ENCODE data around the gene RAE1.
A peak's percentile ranks its signal among the peaks of the same experiment; 100 is the strongest.

RAE1 gene

DNA sequence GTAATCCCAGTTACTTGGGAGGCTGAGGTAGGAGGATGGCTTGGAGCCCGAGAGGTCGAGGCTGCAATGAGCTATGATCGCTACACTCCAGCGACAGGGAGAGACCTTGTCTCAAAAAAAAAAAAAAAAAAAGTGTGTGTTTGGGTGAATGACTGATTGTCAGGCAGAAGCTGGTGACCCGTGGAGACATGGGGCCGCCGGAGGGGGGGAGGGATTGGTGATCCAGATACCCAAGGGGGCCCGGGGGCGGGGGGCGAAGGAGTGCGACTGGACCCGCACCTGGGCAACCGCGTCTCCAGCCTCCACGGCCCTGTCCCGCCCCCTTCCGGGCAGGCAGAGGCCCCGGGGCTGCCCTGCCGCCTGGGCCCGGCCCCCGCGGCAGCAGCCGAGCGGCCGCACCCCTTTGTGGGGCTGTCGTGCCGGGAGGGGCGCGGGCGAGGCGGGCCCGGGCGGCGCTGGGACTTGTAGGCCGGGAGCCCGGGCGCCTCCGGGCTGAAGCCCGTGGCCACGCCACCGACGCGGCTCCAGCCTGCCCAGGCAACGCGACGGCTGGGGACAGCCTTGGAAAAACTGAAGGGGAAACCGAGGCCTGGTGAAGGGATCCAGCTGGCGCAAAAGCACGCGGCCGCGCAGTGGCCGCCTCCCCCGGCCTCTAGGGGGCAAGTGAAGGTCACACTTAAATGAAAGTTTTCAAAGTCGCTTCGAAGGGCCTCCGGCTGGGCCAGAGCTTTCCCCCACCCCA, 38.1 kb downstream of the RAE1 start:
- DNase-seq (ENCODE audit: low read depth): peak; percentile 18

DNA sequence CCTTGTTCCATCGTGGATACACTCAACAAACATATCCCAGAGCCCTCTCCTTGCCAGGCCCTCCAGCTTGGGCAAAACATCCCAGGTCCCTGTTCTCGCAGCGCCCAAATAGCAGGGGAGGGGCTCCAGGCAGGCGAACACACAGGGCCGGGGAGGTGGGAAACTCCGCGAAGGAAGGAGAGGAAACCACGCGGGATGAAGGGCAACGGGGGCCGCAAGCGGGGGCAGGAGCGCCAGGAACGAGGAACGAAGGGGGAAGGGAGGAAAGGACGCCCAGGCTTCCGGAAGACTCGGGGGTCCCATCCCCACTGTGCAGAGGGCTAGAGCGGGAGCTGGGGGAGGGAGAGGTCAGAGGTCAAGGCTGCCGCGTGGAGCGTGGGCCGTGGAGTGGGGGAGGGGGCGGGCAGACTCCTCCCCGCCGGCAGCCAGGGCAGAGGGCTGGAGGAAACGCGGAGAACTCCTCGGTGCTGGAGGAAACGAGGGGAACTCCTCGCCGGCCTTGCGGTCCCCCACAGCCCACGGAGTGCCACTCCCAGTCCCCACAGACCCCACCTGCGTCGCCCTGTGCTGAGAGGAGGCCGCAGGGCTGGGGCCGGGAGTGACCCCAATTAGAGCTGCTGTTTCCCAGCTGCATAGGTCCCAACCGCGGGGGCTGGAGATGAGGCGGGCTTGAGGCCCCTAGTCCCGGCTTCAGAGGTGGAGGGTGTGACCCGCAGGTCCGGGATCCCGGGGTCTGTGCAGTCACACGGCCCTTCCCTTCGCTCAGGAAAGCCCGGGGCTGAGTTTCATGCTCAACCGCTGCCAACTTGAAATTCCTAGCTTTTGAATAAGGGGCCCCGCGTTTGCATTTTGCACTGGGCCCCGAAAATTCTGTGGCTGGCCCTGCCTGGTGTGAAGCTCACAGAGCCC, 38.9 kb downstream of the RAE1 start:
- no peak for DNase-seq (ENCODE audit: low read depth)

DNA sequence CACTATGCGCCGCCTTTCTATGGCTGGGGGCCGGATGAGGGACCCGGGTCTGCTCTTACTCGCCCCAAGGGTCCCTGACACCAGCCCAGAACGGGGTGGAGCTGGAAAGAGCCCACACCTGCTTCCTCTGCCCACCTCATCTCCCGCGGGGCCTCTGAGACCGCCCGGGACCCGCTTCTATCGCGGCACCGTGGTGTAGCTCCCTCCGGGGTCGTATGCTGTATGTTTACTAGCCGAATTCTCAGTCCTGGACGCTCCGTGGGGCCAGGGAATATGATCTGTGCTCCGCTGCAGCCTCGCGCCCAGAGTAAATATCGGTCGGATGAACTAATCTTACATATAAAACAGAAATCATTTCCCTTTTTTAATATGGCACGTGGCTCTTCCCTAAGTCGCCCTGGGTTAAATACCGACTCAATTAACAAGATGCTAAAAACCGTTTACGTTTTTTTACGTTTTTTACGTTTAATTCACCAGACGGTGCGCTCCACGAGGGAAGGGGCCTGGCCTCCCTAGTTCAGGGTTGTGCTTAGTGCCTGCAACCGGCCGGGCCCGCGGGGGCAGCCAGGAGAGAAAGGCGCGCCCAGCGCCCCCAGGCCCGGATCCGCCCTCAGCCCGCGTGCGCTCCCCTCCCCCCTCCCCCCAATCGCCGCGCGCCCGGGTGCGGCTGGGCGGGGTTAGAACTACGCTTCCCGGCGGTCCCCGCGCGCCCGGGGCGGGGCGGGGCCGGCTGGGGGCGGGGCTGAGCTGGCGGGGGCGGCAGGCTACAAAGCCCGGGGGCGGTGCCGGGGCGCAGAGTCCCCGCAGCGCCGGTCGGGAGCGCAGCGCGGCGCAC, 39.8 kb downstream of the RAE1 start, which contains the start of gene RBM38:
Gene RBM38 (plus strand): TSS at position 793 of the 835 bp plus-strand sequence. CDS start 186 bp downstream, outside the sequence.
- DNase-seq (ENCODE audit: low read depth): peak; percentile 16

DNA sequence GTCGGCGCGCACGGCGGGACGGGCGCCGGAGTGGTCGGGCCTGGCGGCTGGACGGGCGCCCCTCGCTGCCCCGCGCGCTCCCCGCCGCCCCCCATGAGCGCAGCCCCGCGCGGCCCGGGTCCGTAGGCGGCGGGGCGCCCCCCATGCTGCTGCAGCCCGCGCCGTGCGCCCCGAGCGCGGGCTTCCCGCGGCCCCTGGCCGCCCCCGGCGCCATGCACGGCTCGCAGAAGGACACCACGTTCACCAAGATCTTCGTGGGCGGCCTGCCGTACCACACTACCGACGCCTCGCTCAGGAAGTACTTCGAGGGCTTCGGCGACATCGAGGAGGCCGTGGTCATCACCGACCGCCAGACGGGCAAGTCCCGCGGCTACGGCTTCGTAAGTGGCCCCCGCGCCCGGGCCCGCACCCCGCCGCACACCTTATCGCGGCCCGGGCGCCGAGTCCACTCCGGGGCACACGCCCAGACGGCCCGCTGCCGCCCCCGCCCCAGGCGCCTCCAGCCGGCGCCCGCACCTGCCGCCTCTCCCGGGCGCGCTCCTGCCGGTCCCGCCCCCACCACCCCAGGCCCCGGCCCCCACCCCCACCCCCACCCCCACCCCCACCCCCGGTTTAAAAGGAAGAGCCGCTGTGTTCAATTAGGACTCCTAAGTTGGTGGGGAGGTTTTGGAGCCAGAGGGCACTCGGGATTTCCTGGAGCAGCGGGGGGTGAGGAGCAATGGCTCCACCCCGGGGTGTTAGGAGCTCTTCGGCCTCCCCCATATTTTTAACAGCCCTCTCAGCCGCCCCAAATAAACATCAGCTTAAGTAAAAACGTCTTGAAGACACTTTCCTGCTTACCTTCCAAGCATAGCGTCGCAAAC, 40.6 kb downstream of the RAE1 start:
- DNase-seq (ENCODE audit: low read depth): no peak

DNA sequence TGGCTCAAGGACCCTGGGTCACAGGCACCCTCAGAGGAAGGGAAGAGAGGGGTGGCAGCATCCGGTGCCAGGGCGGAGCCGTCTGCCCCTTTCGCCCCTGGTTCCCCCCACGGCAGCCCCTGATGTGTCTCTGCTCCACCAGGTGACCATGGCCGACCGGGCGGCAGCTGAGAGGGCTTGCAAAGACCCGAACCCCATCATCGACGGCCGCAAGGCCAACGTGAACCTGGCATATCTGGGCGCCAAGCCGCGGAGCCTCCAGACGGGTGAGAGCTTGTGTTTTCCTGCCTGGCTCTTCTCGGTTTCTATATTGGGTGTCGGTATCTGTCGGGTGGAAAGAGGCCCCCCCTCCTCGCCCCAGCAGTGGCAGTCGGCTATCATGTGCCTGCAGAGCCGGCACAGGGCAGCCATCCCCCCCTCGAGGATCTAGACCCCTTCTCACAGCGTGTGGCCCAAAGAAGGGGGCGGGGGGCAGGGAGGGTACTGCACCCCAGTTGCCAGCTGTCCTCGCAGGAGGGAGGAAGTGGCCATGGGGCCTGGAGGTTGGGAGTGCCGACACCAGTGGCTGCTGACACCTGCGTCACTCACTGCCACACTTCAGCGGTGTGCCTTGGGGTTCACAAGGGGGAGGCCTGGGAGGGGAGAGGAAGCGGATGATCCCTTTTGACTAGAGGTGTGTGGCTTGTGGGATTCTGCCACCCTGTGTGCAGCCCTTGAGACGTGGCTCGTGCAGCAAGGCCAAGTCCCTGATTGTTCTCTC, 41.6 kb downstream of the RAE1 start:
- no peak for DNase-seq (ENCODE audit: low read depth)

DNA sequence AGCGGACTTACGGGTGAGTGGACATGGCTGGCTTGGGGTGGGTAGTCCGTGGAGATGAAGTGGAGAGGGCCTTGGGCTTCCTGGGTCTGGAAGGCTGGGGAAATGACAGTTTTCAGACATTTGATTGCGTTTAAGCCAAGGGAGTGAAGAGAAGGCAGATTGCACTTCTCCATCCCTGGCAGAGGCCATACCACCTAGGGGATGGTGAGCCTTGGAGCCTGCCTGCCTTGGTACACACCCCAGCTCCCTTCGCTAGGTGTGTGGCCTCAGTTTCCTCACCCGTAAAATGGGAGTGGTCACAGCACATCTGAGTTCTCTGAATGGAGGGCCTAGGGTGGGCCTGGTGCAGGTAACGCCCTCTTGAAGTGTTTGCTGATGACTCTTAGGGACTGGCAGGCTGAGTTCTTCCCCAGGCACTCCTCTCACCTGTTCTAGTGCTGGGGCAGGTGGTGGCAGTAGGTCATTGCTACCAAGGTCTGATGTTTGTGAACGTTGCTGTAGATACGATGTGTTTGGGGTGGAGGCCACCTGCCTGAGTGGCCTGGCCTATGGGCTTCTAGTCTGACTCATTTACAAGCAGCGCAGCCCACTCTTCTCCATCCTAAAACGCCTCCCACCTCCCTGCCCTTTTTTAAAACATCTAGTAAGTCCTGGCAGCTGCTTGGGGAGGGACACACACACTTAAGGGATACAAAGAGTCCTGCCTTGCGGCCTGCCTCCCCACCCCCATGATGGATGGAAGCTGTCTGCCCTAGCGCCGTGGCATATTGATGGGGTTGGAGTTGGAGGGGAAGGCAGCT, 42.5 kb downstream of the RAE1 start:
- no peak for DNase-seq (ENCODE audit: low read depth)

DNA sequence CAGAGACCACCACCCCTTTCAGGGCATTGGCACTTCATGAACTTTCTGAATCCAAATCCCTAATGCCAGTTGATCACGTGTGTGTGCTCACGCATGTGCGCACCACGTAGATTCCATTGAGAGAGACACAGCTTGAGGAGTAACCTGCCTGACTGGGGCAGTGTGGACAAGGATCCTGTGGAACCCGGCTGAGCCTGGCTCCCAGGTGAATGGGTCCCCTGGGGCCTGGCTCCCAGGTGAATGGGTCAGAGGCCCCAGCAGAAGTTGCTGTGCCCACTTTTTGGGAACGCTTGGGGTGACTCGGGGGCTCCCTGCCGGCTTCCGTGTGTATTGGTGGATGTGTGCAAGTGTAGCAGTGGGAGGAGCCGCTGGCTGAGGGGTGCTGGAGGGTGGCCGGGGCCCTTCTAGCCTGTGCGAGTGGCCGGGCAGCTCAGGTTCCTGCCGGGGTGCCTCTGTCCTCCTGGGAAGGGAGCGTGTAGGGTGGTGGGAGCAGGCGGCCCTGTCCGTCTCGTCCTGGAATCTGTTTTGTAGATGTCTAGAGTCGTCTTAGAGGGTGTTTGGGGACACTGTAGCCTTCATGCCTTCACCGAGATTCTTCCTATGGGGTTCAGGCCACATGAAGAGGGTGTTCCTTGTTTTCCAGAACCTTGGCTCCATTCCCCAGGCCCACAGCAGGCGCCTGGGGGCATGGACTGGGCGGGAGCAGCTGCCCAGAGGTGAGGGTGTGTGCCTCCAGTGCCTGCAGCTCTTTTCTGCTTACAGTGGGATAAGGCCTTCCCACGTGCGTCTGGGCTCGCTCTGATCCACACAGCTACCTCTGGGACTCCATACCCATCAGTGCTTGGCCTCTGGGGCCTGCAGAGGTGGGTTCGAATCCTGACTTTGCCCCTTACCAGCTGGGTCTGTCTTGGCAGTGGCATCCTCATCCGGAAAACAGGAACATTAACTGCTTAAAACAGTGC, 43.3 kb downstream of the RAE1 start:
- no peak for DNase-seq (ENCODE audit: low read depth)

DNA sequence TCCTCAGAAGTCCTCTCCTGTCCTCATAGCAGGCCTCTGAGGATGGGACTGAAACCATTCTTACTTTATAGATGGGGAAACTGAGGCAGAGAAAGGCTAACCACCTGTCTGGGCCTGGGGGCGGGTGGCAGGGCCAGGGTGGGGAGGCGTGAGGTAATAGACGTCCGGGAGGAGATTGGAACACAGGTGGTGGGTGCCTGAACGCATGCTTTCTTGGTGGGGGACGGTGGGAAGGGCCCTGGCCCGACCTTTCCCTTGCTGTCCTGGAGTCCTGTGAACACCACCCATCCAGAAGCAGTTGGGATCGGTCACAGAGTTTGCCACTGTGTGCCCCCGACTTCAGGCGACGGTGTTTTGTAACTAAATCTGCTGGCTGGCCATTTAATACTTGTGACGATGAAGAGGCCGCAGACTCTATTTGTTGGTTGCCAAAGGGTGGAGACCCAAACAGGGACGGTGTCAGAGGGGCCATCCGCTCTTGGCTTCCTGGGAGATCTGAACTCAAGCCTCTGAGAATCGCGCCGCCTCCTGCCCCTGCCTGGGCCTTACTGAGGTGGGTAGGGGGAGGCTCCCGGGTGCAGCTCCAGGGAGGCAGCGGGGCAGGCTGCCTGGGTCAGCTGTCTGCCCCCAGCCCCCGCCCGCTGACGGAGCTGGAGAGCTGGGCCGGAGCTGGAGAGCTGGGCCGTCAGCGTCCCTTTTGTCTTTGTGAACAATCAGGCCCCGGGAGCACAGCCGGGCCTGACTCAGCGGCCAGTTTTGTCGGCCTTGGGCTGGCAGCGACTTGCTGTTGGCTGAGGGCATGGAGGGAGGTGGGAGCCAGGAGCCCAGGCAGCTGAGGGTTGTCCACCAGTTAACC, 44.3 kb downstream of the RAE1 start:
- DNase-seq (ENCODE audit: low read depth): no peak

DNA sequence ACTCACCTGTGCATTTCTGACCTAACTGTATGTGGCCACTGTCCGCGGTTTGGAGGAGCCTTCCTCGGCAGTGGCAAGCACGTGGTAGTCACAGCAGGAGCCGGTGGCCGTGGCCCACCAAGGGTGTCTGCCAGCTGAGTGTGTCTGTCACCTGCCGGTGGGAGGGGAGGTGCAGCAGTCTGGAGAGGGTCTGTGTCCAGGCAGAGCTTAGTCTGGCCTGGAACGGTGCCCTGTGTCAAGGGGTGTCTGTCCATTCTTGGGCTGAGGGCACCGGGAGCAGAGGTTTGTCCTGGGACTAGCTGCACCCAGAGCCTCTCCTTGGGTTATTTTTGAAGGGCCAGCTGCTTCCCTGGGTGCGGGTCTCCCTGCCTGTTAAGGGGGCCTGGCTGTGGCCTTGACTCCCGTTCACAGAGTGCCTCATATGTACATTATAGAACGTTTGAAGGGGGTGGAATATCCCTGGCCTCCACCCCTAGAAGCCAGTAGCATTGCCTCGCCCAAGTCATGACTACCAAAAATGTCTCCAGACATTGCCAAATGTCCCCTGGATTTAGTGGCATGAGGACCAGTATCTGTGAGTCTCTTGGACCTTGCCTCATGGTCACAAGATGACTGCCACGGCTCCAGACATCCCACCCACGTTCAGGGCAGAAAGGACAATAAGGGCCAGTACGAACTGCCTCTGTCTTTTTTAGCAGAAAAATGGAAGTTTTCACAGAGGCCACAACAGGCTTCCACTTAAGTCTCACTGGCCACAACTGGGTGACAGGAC, 45.3 kb downstream of the RAE1 start:
- DNase-seq (ENCODE audit: low read depth): no peak

DNA sequence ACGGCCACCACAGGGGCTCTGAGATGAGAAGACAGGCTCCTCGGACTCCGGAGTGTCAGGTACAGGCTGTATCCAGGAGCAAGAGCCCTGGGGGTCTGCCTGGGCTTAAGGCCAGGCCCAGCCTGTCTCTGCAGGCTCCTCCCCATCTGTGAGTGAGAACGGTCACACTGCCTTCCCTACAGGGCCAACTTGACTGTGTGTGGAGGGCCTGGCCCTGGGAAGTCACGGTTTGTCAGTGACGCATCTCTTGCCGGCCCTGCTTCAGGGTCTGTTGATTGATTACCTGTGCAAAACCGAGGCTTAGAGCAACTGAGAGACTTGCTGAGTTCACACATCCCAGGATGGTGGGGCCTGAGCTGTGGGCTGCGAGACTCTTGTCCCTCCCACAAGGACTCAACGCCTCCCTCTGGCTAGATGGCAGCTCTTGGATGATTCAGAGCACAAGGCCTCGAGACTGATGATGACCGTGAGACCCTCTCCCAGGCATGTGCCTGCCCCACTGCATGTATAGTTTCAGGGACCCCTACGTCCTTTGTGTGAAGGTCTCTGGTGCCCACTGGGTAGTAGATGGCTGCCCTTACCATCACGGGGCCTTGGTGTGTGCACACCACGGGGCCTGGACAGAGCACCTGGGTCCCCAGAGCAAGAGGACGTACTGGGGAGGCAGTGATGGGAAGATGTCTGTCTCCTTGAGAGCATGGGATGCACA, 46.1 kb downstream of the RAE1 start:
- no peak for DNase-seq (ENCODE audit: low read depth)

DNA sequence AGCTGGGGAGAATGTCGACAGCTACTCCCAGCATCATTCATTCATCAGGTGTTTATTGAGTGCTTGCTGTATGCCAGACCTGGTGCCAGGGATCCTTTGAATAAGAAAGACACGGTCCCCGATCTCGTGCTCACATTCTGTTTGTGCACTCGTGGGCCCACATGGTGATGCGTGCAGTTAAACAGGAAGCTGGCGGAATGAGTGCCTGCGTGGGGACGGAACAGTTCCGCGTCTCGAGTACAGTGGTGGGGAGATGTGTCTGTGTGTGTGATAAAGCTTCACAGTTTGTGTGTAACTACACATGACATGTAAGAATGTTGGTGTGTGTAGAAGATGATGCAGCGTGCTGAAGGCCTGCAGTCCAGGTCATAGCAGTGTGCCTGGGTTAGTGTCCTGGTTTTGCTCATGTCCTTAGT, 46.6 kb downstream of the RAE1 start:
- DNase-seq (ENCODE audit: low read depth): no peak

DNA sequence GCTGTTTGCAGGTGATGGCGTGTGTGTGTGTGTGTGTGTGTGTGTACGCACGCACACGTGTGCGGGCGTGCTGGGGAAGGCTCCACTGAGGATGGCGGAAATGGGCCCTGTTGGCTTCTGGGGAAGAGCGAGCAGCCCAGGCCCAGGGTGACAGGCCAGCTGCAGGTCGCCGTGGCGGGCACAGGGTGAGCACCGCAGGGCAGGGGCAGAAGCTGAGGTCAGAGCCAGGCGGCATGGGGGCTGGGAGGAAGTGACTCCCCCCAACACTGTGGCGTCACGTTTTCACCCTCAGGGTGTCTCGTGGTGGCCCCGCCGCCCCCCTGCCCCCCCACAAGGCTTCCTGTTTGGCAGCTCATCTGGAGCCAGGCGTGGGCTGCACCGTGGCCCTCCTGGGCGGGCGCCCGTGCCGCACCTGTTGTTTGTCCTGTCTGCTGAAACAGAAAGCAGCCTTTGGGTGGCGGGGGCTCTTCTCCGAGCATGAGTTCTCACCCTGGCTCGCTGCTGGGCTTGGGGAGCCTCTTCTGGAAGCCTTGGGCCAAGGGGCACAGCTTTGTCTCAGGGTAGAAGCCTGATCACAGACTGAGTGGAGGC, 47.3 kb downstream of the RAE1 start:
- DNase-seq (ENCODE audit: low read depth): no peak

DNA sequence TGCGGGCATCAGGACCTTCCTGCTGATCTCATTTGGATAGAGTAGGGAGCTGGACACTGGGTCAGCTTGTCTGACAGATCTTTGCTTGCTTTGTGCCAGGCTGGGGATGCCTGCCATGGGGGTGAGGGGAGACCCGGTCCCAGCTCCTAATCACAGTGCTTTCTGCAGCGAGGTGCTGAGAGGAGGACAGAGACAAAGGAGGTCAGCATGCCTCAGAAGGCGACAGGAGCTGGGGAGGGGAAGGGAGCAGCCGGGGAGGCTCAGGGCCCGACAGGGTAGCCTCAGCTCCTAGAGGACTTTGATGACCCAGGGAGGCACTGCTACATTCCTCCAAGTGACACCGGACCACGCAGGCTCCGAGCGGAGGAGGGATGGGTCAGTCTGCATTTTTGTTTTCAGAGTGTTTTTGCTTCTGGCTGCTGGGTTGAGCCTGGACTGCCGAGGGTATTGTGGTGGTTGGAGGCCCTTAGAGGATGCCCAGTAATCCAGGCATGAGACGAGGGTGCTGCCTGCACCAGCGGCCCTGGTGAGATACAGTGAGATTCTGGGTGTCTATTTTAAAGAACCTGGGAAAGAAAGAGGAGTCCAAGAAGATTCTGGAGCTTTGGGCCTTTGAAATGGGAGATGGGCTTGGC, 48.0 kb downstream of the RAE1 start:
- DNase-seq (ENCODE audit: low read depth): no peak

DNA sequence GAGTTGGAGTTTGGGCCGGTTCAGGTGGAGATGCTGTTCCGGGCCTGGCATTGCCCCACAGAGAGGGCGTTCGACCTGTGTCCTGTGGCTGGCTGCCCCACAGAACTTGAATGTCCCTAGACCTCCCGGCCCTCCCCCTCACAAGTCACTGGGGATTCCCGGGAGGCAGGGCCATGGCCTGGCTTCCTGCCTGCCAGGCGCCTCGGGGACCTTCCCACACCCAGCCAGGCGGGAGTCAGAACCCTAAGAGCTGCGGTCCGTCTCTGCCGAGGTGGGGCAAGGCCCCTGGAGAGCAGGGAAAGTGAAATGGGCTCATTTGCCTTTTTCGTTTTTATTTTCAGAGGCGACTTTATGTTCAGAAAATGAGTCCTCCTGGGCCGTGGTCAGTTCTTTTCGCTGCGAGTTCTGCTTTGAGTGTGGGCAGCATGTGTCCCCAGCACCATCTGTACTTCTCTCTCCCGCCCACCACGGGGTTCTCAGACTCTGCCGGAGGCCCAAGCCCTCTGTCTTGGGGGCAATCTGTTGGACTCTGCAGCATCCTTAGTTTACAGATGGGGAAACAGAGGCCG, 48.6 kb downstream of the RAE1 start:
- no peak for DNase-seq (ENCODE audit: low read depth)

DNA sequence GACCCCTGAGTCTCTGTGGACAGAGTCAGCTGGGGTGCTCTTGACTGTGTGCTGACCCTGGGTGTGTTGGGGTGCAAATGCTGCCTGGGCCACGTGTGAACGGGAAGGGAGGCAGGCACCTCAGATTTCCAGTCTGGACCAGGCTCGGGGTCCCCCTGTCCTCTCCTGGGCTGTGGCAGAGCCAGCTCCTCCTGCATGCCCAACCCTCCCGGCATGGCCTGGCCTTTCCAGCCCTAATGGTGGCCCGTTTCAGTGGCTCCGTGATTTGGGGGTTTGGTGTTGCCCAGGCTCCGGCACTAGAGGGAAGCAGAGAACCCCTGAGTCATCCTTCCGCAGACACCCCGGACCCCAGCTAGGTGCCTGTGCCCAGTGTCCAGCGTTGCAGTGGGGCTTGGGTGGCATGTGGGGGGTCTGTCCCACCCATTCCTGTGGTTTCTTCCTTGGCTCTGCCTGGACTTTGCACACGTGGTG, 49.2 kb downstream of the RAE1 start:
- DNase-seq (ENCODE audit: low read depth): no peak
